ENCODE data around the gene PUDP. TPM values are rescaled to one million over a fixed set of nuclear protein-coding genes. Genes with fewer than 3 reads are reported as not detected.
"Not testable (repeated sequence)": the region's sequence is repeated elsewhere in the genome, so short reads cannot be mapped to it uniquely, and the experiment has no call there.

The PUDP gene
- 10 to 100 TPM in 1 of 2 donors, 1 to 10 TPM in 1; 4.3 to 14.1 TPM for total RNA-seq

DNA sequence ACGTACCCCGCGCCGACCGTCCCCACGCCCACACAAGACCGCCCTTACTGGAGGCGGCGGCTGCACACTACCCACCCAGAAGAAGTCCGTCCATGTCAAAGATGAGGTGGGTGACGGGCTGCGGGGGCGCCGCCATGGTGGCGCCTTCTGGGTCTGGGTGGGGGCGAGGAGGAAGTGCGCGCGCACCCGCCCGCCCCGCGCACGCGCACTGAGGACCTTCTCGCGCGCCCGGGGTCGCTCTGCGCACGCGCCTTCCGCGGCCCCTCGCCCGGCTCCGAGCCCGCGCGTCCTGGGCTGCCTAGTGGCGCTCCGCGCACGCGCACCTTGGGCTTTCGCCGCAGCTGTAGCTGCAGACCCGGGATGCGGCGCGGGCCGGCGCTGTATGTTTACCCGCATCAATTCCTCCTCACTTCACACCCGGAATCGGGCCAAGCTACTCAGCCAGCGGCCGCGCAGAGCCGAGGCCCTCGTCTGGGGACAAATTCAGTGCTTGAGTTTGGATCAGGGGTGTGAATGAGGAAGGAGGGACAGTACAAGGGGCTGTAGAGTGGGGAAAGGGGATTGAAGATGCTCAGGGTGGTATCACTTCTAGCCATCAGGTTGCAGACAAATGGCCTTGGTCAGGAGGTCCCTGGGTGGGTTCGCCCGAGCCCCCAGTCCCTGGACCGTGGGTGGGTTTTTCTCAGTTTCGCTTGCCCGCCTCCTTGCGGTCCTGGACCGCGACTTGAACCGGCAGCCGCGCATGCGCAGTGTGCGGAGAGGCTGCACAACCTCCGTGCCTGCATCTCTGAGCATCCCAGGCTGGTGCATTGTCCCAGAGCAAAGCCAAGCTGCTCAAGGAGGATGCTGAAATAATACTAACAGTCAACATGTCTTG lies at the start of gene PUDP:
TSS of gene PUDP (minus strand) at position 176 of the 877 bp plus-strand sequence. CDS start at position 136, 40 bp downstream.
- peak; percentile 77 to 88 for DNase-seq (ENCODE audit: low spot score in 2 of 2)
- H3K27ac Mint-ChIP-seq, result peak within 1 kb of the TSS; percentile 82 to 85
- ATAC-seq, result peak; percentile 88 to 90
- no peaks in the 10 kb centered on the region for H3K9me3 Mint-ChIP-seq
- no peaks in the 10 kb centered on the region for H3K36me3 Mint-ChIP-seq

GRCh38 chrX:7194606-7195005 lies 46.7 kb upstream of the PUDP start:
- Mint-ChIP-seq H3K9me3 (no peaks in the 10 kb centered on the region), H3K36me3 (no peaks in the 10 kb centered on the region), H3K27ac (no peak overlapping the region)
- no peak for DNase-seq (ENCODE audit: low spot score in 2 of 2)
- no peak for ATAC-seq

- H3K36me3 Mint-ChIP-seq, result no peaks in the 10 kb centered on the region
- no peak for DNase-seq (ENCODE audit: low spot score in 2 of 2)
- H3K27ac Mint-ChIP-seq, result no peak overlapping the region
- no peak for ATAC-seq
- H3K9me3 Mint-ChIP-seq, result no peaks in the 10 kb centered on the region
These were observed 44.9 kb upstream of the PUDP start for GRCh38 chrX:7192871-7193270.

DNA sequence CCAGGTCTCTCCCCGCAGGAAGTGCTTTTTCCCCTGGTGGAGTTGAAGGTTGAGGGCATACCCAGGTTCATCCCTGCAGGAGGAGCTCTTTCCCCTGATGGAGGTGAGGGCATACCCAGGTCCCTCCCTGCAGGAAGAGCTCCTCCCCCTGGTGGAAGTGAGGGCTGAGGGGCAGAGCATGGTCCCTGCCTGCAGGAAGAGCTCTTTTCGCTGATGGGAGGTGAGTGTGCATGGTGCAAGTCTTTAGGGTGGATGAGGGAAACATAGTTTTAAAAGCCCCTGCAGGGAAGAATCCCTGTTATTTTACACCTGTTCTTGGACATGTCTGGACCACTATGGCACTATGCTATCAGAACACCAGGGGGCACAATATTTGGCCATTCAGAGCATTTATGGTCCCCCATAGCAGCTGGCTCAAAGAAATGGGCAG lies 43.7 kb upstream of the PUDP start:
- no peak for ATAC-seq
- H3K27ac Mint-ChIP-seq, result no peak overlapping the region

GRCh38 chrX:7190157-7190556 lies 42.2 kb upstream of the PUDP start:
- Mint-ChIP-seq H3K9me3 (no peaks in the 10 kb centered on the region), H3K36me3 (no peaks in the 10 kb centered on the region), H3K27ac (no peak overlapping the region)
- ATAC-seq (no peak), DNase-seq (ENCODE audit: low spot score in 2 of 2) (no peak)

More for the DNA sequence above, 43.7 kb upstream of the PUDP start:
- no peak for DNase-seq (ENCODE audit: low spot score in 2 of 2)
- H3K9me3 Mint-ChIP-seq, result no peaks in the 10 kb centered on the region
- H3K36me3 Mint-ChIP-seq, result no peaks in the 10 kb centered on the region

GRCh38 chrX:7188672-7189071 lies 40.7 kb upstream of the PUDP start:
- H3K27ac Mint-ChIP-seq, result no peak overlapping the region
- no peaks in the 10 kb centered on the region for H3K36me3 Mint-ChIP-seq
- ATAC-seq, result no peak
- DNase-seq (ENCODE audit: low spot score in 2 of 2), result no peak
- H3K9me3 Mint-ChIP-seq, result no peaks in the 10 kb centered on the region

DNA sequence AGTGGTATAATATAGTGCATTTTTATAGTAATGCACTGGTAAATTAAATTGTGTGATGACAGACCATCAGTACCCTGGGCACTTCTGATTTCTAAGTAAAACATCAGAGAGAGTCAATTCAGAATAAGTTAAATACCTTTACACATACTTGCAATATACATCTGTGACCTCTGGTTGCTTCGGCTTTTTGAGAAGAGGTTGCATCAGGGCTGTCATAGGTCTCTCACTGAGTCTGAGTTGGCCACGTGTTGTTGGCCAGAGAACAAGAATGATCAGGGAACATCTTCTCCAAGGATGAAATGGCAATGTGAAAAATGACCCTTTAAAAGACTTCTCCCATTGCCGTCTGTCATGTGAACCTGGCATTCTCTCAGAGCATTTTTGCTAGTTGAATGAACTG lies 36.9 kb upstream of the PUDP start:
- ATAC-seq, result no peak
- H3K36me3 Mint-ChIP-seq, result no peaks in the 10 kb centered on the region
- H3K27ac Mint-ChIP-seq, result no peak overlapping the region
- no peaks in the 10 kb centered on the region for H3K9me3 Mint-ChIP-seq
- no peak for DNase-seq (ENCODE audit: low spot score in 2 of 2)

DNA sequence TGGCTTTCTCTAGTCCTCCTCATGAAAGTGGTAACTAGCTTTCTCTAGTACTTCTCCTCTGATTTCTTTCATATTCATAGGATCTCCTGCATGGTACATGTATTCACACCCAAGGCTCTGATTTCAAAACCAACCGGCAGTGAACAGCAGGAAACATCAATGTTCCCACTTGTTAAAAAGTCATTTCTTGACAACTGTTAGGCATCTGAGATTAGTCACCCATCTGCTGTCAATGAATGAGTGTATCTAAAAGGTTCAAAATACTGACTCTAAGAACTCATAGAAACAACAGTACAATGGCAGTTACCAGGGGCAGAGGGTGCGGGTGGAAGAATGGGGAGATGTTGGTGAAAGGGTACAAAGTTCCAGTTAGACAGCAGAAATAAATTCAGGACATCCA lies 31.5 kb upstream of the PUDP start:
- no peaks in the 10 kb centered on the region for H3K9me3 Mint-ChIP-seq
- ATAC-seq, result peak in 1 of 2 donors; percentile 58
- H3K36me3 Mint-ChIP-seq, result peaks cover 0 to 4% of the 10 kb centered on the region in 2 donors
- no peak for DNase-seq (ENCODE audit: low spot score in 2 of 2)
- H3K27ac Mint-ChIP-seq, result no peak overlapping the region

GRCh38 chrX:7178859-7179258 lies 30.9 kb upstream of the PUDP start:
- not testable (repeated sequence) for ATAC-seq; H3K27ac Mint-ChIP-seq; DNase-seq (ENCODE audit: low spot score in 2 of 2); H3K9me3 Mint-ChIP-seq; H3K36me3 Mint-ChIP-seq

GRCh38 chrX:7170898-7171297 lies 22.9 kb upstream of the PUDP start:
- DNase-seq (ENCODE audit: low spot score in 2 of 2), result peak in 1 of 2 donors; percentile 14
- peak; percentile 43 to 77 for ATAC-seq
- Mint-ChIP-seq H3K27ac (no peak overlapping the region), H3K36me3 (peaks cover 0 to 5% of the 10 kb centered on the region in 2 donors), H3K9me3 (no peaks in the 10 kb centered on the region)

GRCh38 chrX:7169627-7170026 lies 21.7 kb upstream of the PUDP start:
- no peak for ATAC-seq

DNA sequence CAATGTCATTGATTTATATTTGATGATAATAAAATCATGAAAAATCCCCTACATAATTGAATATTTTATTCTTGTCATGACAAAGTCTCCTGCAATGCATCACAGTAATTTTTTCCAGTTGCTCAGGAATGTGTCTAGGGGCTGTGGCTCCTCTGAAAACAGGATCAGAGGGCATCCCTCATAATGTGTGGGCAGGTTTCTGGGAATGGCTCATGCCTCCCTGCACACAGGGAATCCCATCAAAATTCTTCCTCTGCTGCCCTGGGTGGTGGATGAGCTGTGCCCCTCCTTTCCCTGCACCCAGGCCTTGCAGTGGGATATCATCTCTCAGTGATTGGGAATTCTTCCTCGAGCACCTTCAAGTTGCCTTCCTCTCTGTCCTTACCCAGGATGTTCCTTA lies 20.4 kb upstream of the PUDP start:
- DNase-seq (ENCODE audit: low spot score in 2 of 2) (no peak), ATAC-seq (no peak)
- Mint-ChIP-seq H3K36me3 (peaks cover 0 to 4% of the 10 kb centered on the region in 2 donors), H3K9me3 (no peaks in the 10 kb centered on the region), H3K27ac (no peak overlapping the region)

More at GRCh38 chrX:7169627-7170026, 21.7 kb upstream of the PUDP start:
- H3K36me3 Mint-ChIP-seq, result peaks cover 0 to 5% of the 10 kb centered on the region in 2 donors
- no peak for DNase-seq (ENCODE audit: low spot score in 2 of 2)
- H3K9me3 Mint-ChIP-seq, result no peaks in the 10 kb centered on the region
- H3K27ac Mint-ChIP-seq, result no peak overlapping the region

DNA sequence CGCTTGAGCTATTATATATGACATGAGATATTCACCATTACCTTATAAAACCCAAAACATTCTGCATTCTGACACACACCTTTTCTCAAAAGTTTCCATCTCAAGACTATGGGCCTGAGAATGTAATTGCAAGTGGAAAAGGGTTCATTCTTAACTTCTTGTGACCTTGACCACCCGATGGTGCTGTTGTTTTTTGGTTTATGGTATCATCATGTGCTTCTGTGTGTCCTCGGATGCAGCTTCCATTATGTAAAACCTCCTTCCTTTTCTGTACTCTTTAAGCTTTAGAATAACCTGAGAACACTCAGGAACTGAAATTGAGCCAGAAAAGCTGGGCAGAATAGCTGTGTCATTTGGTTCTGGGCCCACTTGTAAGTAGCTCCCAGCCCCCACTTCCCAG lies 16.2 kb upstream of the PUDP start:
- no peak overlapping the region for H3K27ac Mint-ChIP-seq
- H3K36me3 Mint-ChIP-seq, result no peaks in the 10 kb centered on the region
- no peak for ATAC-seq
- DNase-seq (ENCODE audit: low spot score in 2 of 2), result no peak
- H3K9me3 Mint-ChIP-seq, result no peaks in the 10 kb centered on the region

DNA sequence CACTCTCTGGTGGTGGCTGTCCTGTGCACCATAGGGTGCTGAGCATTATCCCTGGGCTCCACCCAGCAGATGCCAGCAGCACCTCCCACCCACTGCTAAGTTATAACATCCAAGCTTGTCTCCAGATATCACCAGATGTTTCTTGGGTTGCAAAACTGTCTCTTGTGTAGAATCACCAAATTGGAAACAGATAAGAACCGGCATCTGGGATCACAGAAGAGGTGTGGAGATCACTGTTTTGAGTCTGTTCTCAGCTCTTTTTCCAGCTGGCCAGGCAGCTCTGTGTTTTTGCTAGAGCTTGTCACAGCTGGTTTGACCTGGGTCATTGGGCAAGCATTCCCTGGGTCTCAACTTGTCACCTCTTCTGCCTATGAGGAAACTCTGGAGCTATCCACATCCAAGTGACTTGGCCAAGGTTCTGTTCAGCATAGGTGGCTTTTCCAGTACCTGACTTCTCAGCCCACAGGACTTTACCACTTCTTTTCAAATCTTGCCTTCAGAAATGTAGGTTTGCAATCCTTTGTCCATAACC lies 15.3 kb upstream of the PUDP start:
- DNase-seq (ENCODE audit: low spot score in 2 of 2) (no peak), ATAC-seq (no peak)
- H3K9me3 Mint-ChIP-seq, result no peaks in the 10 kb centered on the region
- H3K36me3 Mint-ChIP-seq, result no peaks in the 10 kb centered on the region
- no peak overlapping the region for H3K27ac Mint-ChIP-seq

DNA sequence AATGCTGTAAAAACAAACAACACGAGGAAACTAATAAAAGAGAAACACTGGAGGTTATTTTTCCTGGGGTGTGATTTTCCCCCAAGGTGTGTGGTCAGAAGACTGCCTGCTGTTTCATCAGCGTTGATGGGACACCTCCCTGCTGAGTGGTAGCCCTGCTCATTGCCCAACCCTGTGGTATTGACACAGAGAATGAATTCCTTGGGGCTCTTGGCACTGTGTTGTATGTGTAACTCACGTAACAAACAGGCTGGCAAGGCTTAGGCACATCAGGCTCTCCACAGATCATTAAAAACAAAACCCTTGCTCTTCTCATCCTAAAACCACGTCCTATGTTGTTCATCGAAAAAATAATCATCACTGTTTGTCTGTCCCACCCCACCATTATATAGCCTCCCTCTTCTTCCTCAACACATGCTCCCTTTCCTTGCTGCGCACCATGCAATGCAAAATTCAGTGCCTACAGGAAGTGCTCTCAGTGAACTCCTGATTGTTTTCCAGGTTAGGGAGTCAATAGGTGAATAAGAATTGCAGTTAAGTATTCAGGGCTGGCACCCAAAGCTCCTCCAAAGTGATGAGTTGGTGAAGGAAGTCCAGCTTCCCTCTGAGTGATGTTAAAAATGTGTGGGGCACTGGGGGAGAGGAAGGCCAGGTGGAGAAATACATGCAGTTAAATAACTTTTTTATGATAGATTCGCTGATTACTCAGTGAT lies 11.4 kb upstream of the PUDP start:
- Mint-ChIP-seq H3K9me3 (no peaks in the 10 kb centered on the region), H3K36me3 (no peaks in the 10 kb centered on the region), H3K27ac (no peak overlapping the region)
- DNase-seq (ENCODE audit: low spot score in 2 of 2) (no peak), ATAC-seq (no peak)

DNA sequence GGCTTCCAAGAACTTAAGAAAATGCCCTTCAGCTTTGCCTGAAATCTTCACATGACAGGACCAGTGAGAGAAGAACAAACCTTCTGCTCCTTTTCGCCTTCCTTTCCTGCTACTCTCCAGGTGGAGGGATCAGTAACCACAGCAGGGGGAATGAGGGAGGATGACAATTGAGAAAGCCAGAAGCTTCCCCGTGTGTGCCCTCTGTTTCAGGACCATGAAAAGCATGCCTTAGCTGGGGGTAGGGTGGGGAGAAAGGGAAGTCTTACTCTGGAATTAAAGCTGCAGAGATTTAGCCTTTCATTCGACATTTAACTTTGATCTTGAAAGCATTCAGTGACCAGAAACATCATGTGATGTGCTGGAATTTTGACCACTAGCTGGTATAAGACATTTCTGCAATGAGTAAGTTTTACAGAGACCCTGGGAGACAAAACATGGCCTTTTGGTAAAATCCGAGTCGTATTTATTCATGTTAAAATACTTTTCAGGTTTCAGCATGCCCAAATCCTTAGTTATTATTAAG lies 10.6 kb upstream of the PUDP start:
- Mint-ChIP-seq H3K9me3 (no peaks in the 10 kb centered on the region), H3K27ac (no peak overlapping the region), H3K36me3 (no peaks in the 10 kb centered on the region)
- DNase-seq (ENCODE audit: low spot score in 2 of 2) (no peak), ATAC-seq (no peak)

DNA sequence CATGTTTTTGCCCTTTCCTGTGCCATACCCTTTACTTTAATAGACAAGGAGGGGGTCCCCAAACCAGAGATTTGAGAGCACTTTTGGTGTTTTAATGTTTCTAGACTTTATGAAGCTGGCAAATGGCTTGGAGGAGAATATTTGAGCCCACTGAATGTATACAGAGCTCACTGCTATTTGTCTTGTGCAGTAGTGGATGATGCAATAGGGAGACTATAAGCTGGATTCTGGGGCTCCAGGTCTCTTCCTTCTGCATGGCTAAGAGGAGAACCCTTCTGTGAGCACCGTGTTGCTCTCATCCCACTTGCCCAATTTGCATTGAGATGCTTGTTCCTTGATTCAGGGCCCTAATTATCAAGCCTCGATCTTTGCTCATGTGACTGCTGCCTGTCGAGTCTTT lies 8.9 kb upstream of the PUDP start:
- DNase-seq (ENCODE audit: low spot score in 2 of 2) (no peak), ATAC-seq (no peak)
- Mint-ChIP-seq H3K27ac (no peak overlapping the region), H3K9me3 (no peaks in the 10 kb centered on the region), H3K36me3 (no peaks in the 10 kb centered on the region)
